IMR-90 (cell line): ENCODE measurements around the gene RABGAP1. TPM values are rescaled to one million over a fixed set of nuclear protein-coding genes. Genes with fewer than 3 reads are reported as not detected.

ENCODE experiments used
- ATAC-seq: fragments of 200-7000 bp; cut with Tn5 transposase; 2 replicates; pipeline ENCODE4 v1.9.1; 2020; ENCODE audit warnings: low read depth, mild to moderate bottlenecking, moderate library complexity
- BruUV-seq: library from RNA; stranded (reverse); fragments of 400-500 nt; replicated peaks from 2 replicates; lab custom pipeline; 2021; lab: Mats Ljungman, UMichigan
- CTCF ChIA-PET: fragments of 300-600 bp; formaldehyde crosslinking; extraction: SDS; loops from one replicate; lab custom pipeline; 2021; ENCODE audit warnings: antibody characterized with exemption; lab: Yijun Ruan, JAX
- POLR2A ChIA-PET: fragments of 300-600 bp; sonication (Branson Sonifier 250); formaldehyde crosslinking; loops from one replicate; lab custom pipeline; 2022; ENCODE audit warnings: antibody characterized with exemption; ENCODE audit not compliant: unreplicated experiment; lab: Charles Lee
- DNase-seq: peaks from one replicate; pipeline ENCODE4 v3.0.0; 2013
- H2AFZ ChIP-seq: replicated peaks from 2 replicates; pipeline ENCODE3; 2013; ENCODE audit warnings: low read length, mild to moderate bottlenecking; ENCODE audit not compliant: poor library complexity
- H2AK5ac ChIP-seq: 2 replicates; pipeline ENCODE4 v1.6.1; 2013; ENCODE audit warnings: low read depth, low read length, inconsistent platforms
- H2AK9ac ChIP-seq: replicated peaks from 2 replicates; pipeline ENCODE3; 2013; ENCODE audit warnings: mild to moderate bottlenecking, low read depth, low read length, moderate library complexity; ENCODE audit not compliant: poor library complexity
- H2BK120ac ChIP-seq: 2 replicates; pipeline ENCODE4 v1.6.1; 2013; ENCODE audit warnings: low read depth, low read length, inconsistent platforms
- H2BK15ac ChIP-seq: 3 replicates; pipeline ENCODE4 v1.6.1; 2013; ENCODE audit warnings: low read depth, low read length, inconsistent platforms
- H2BK20ac ChIP-seq: 2 replicates; pipeline ENCODE4 v1.6.1; 2013; ENCODE audit warnings: low read depth, mild to moderate bottlenecking, inconsistent platforms, low read length, moderate library complexity
- H2BK5ac ChIP-seq: 2 replicates; pipeline ENCODE4 v1.6.1; 2013; ENCODE audit warnings: mild to moderate bottlenecking, low read depth, low read length, inconsistent platforms; ENCODE audit not compliant: poor library complexity, severe bottlenecking
- H3K14ac ChIP-seq: replicated peaks from 2 replicates; pipeline ENCODE4 v1.6.1; 2013; ENCODE audit warnings: low read depth, low read length, inconsistent platforms
- H3K18ac ChIP-seq: 2 replicates; pipeline ENCODE4 v1.6.1; 2013; ENCODE audit warnings: low read depth, low read length, control low read depth
- H3K23ac ChIP-seq: 2 replicates; pipeline ENCODE4 v1.6.1; 2013; ENCODE audit warnings: low read depth, low read length, inconsistent platforms
- H3K27ac ChIP-seq: 2 replicates; pipeline ENCODE4 v1.5.1; 2013; ENCODE audit warnings: mild to moderate bottlenecking, control low read depth, low read length; ENCODE audit not compliant: insufficient read depth
- H3K27me3 ChIP-seq: 2 replicates; pipeline ENCODE4 v1.6.1; 2013; ENCODE audit warnings: low read length; ENCODE audit not compliant: control insufficient read depth, insufficient read depth
- H3K36me3 ChIP-seq: 2 replicates; pipeline ENCODE4 v1.6.1; 2013; ENCODE audit warnings: low read length, mixed read lengths; ENCODE audit not compliant: control insufficient read depth, insufficient read depth
- H3K4ac ChIP-seq: 2 replicates; pipeline ENCODE4 v1.6.1; 2013; ENCODE audit warnings: low read depth, low read length, inconsistent platforms
- H3K4me1 ChIP-seq: 2 replicates; pipeline ENCODE4 v1.6.1; 2013; ENCODE audit warnings: low read length, mixed read lengths; ENCODE audit not compliant: control insufficient read depth, insufficient read depth
- H3K4me2 ChIP-seq: 2 replicates; pipeline ENCODE4 v1.6.1; 2013; ENCODE audit warnings: low read depth, mild to moderate bottlenecking, control low read depth, low read length, moderate library complexity
- H3K4me3 ChIP-seq: 2 replicates; pipeline ENCODE4 v1.5.1; 2013; ENCODE audit warnings: low read depth, mild to moderate bottlenecking, control low read depth, low read length, moderate library complexity; ENCODE audit not compliant: insufficient read depth
- H3K56ac ChIP-seq: 2 replicates; pipeline ENCODE4 v1.6.1; 2013; ENCODE audit warnings: low read length, inconsistent platforms; ENCODE audit not compliant: insufficient read depth; ENCODE audit errors: extremely low read depth
- H3K79me1 ChIP-seq, 2 experiments: 2 replicates each; pipeline ENCODE4 v1.6.1; 2013; ENCODE audit warnings: low read length in 2 of 2, inconsistent platforms in 1 of 2, low read depth in 1 of 2
- H3K9ac ChIP-seq: 2 replicates; pipeline ENCODE4 v1.6.1; 2013; ENCODE audit warnings: low read depth, low read length, control low read depth
- H3K9me1 ChIP-seq: 2 replicates; pipeline ENCODE4 v1.6.1; 2013; ENCODE audit warnings: low read length, inconsistent platforms; ENCODE audit not compliant: insufficient read depth
- H3K9me3 ChIP-seq: 2 replicates; pipeline ENCODE4 v1.6.1; 2013; ENCODE audit warnings: low read length; ENCODE audit not compliant: control insufficient read depth, insufficient read depth
- H4K20me1 ChIP-seq: 2 replicates; pipeline ENCODE4 v1.6.1; 2013; ENCODE audit warnings: low read length, inconsistent platforms; ENCODE audit not compliant: insufficient read depth
- H4K5ac ChIP-seq: 2 replicates; pipeline ENCODE4 v1.6.1; 2013; ENCODE audit warnings: mild to moderate bottlenecking, low read depth, low read length, control low read depth
- H4K8ac ChIP-seq, 2 experiments: 2 replicates each; pipeline ENCODE4 v1.6.1; 2013; ENCODE audit warnings: low read depth in 2 of 2, low read length in 2 of 2, control low read depth in 1 of 2, inconsistent platforms in 1 of 2
- H4K91ac ChIP-seq: 2 replicates; pipeline ENCODE4 v1.6.1; 2013; ENCODE audit warnings: low read depth, low read length, inconsistent platforms; ENCODE audit not compliant: insufficient read depth
- BHLHE40 ChIP-seq: fragments of 150-350 bp; IDR thresholded peaks from 2 replicates; pipeline ENCODE4 v1.6.1; 2016; ENCODE audit warnings: mild to moderate bottlenecking, low read depth, low read length
- CEBPB ChIP-seq: IDR thresholded peaks from 2 replicates; pipeline ENCODE4 v1.6.1; 2012; ENCODE audit warnings: low read depth, low read length, improper control_type of control experiment
- CHD1 ChIP-seq: IDR thresholded peaks from 2 replicates; pipeline ENCODE4 v1.6.1; 2012; ENCODE audit warnings: low read depth, low read length, improper control_type of control experiment
- FOS ChIP-seq: fragments of 150-350 bp; IDR thresholded peaks from 2 replicates; pipeline ENCODE4 v1.6.1; 2016; ENCODE audit warnings: low read depth, low read length
- MAFK ChIP-seq: IDR thresholded peaks from 2 replicates; pipeline ENCODE4 v1.6.1; 2012; ENCODE audit warnings: low read depth, low read length, improper control_type of control experiment
- MAZ ChIP-seq: IDR thresholded peaks from 2 replicates; pipeline ENCODE4 v1.6.1; 2012; ENCODE audit warnings: low read depth, mild to moderate bottlenecking, low read length, improper control_type of control experiment, moderate library complexity, borderline replicate concordance
- MXI1 ChIP-seq: IDR thresholded peaks from 2 replicates; pipeline ENCODE4 v1.6.1; 2012; ENCODE audit warnings: low read depth, mild to moderate bottlenecking, low read length, moderate library complexity, borderline replicate concordance
- NFE2L2 ChIP-seq: fragments of 150-350 bp; IDR thresholded peaks from 2 replicates; pipeline ENCODE4 v1.6.1; 2016; ENCODE audit warnings: low read depth, mild to moderate bottlenecking, low read length
- POLR2A ChIP-seq: IDR thresholded peaks from 2 replicates; pipeline ENCODE4 v1.6.1; 2012; ENCODE audit warnings: mild to moderate bottlenecking, low read depth, low read length
- RAD21 ChIP-seq: IDR thresholded peaks from 2 replicates; pipeline ENCODE4 v1.6.1; 2012; ENCODE audit warnings: low read length, improper control_type of control experiment
- RCOR1 ChIP-seq: IDR thresholded peaks from 2 replicates; pipeline ENCODE4 v1.6.1; 2012; ENCODE audit warnings: mild to moderate bottlenecking, low read length, improper control_type of control experiment; ENCODE audit not compliant: insufficient replicate concordance
- RFX5 ChIP-seq: IDR thresholded peaks from 2 replicates; pipeline ENCODE4 v1.8.0; 2012; ENCODE audit warnings: low read depth, mild to moderate bottlenecking, low read length, moderate library complexity
- SMC3 ChIP-seq: fragments of 150-350 bp; IDR thresholded peaks from 2 replicates; pipeline ENCODE4 v1.6.1; 2016; ENCODE audit warnings: low read depth, mild to moderate bottlenecking, antibody characterized with exemption, low read length, moderate library complexity
- WGBS, 2 experiments: methylation state at CpG; one replicate each; pipeline versions ENCODE4 v1.1.5 to v1.1.7; 2013; ENCODE audit warnings: missing lambda C conversion rate in 2 of 2; ENCODE audit not compliant: insufficient read length in 1 of 2; ENCODE audit errors: extremely low coverage in 2 of 2; 5-methylcytosine and 5-hydroxymethylcytosine counted together
- dilution Hi-C: fragments of 300-500 bp; cut with HindIII; formaldehyde crosslinking; loops from one replicate; pipeline ENCODE4 v1.14.3; 2018; ENCODE audit warnings: low sequenced_read_pairs; ENCODE audit not compliant: unreplicated experiment
- in situ Hi-C: fragments of 300-500 bp; cut with MboI; formaldehyde crosslinking; loops from 3 replicates; pipeline ENCODE4 v1.14.3; 2019; ENCODE audit warnings: low sequenced_read_pairs, inconsistent platforms, mixed read lengths
- intact Hi-C: fragments of 100-400 bp; cut with micrococcal nuclease; formaldehyde crosslinking; loops from 2 replicates; pipeline ENCODE4 v1.10.0; 2022
- polyA plus RNA-seq, 3 experiments: library from polyadenylated mRNA; depleted of rRNA; stranded (reverse); fragments of >200 nt; gene quantifications; 2 replicates each; pipeline ENCODE4 v1.2.3, GENCODE V29; 2012; ENCODE audit warnings: low replicate concordance in 1 of 3
- total RNA-seq: library from RNA; depleted of rRNA; stranded (reverse); fragments of >200 nt; gene quantifications from 2 replicates; pipeline ENCODE4 v1.2.3, GENCODE V29; 2012
- TF ChIP-seq, protein P1 (sequence below): fragments of 150-350 bp; IDR thresholded peaks from 2 replicates; pipeline ENCODE4 v1.6.1; 2016; ENCODE audit warnings: low read depth, mild to moderate bottlenecking, low read length, moderate library complexity, borderline replicate concordance
- TF ChIP-seq, protein P2 (sequence below): conservative IDR thresholded peaks from 2 replicates; pipeline ENCODE4 v1.5.1; 2012; ENCODE audit warnings: mild to moderate bottlenecking, low read depth, low read length, improper control_type of control experiment
- TF ChIP-seq, protein P3 (sequence below): fragments of 150-350 bp; IDR thresholded peaks from 2 replicates; pipeline ENCODE4 v1.6.1; 2017; ENCODE audit warnings: mild to moderate bottlenecking, antibody characterized with exemption, low read length, low read depth

The RABGAP1 gene
- total and polyA plus RNA-seq, 2 of the 4 experiments (the other 2 are of a cell fraction), result 20.0 to 53.9 TPM

DNA sequence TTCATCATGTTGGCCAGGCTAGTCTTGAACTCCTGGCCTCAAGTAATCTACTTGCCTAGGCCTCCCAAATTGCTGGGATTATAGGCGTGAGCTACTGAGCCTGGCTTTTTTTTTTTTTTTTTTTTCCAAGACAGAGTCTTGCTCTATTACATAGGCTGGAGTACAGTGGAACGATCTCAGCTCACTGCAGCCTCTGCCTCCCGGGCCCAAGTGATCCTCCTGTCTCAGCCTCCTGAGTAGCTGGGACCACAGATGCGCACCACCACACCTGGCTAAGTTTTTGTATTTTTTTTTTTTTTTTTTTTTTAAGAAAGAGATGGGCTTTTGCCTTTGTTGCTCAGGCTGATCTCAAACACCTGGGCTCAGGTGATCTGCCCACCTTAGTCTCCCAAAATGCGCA lies 66.4 kb downstream of the RABGAP1 start:
- no peak for DNase-seq
- TF ChIP-seq NFE2L2 (no peak), RAD21 (no peak), CHD1 (no peak), SMC3 (no peak), CEBPB (no peak), MXI1 (no peak), BHLHE40 (no peak), MAZ (no peak), POLR2A (no peak), RFX5 (no peak), RCOR1 (no peak), FOS (no peak), MAFK (no peak)
- TF ChIP-seq, protein P1, sequence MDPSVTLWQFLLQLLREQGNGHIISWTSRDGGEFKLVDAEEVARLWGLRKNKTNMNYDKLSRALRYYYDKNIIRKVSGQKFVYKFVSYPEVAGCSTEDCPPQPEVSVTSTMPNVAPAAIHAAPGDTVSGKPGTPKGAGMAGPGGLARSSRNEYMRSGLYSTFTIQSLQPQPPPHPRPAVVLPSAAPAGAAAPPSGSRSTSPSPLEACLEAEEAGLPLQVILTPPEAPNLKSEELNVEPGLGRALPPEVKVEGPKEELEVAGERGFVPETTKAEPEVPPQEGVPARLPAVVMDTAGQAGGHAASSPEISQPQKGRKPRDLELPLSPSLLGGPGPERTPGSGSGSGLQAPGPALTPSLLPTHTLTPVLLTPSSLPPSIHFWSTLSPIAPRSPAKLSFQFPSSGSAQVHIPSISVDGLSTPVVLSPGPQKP, result no peak
- TF ChIP-seq, protein P2, sequence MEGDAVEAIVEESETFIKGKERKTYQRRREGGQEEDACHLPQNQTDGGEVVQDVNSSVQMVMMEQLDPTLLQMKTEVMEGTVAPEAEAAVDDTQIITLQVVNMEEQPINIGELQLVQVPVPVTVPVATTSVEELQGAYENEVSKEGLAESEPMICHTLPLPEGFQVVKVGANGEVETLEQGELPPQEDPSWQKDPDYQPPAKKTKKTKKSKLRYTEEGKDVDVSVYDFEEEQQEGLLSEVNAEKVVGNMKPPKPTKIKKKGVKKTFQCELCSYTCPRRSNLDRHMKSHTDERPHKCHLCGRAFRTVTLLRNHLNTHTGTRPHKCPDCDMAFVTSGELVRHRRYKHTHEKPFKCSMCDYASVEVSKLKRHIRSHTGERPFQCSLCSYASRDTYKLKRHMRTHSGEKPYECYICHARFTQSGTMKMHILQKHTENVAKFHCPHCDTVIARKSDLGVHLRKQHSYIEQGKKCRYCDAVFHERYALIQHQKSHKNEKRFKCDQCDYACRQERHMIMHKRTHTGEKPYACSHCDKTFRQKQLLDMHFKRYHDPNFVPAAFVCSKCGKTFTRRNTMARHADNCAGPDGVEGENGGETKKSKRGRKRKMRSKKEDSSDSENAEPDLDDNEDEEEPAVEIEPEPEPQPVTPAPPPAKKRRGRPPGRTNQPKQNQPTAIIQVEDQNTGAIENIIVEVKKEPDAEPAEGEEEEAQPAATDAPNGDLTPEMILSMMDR, result no peak
- TF ChIP-seq, protein P3, sequence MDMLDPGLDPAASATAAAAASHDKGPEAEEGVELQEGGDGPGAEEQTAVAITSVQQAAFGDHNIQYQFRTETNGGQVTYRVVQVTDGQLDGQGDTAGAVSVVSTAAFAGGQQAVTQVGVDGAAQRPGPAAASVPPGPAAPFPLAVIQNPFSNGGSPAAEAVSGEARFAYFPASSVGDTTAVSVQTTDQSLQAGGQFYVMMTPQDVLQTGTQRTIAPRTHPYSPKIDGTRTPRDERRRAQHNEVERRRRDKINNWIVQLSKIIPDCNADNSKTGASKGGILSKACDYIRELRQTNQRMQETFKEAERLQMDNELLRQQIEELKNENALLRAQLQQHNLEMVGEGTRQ, result no peak
- Histone ChIP-seq H2AK9ac (no peak overlapping the region), H3K27ac (no peak overlapping the region), H3K36me3 (peaks cover 8% of the 10 kb centered on the region), H2AK5ac (peak overlapping the region; percentile 33; the same call in 1 of the 2 replicates), H3K4me1 (peaks cover 7% of the 10 kb centered on the region), H4K20me1 (no peaks in the 10 kb centered on the region), H3K56ac (no peak overlapping the region), H3K4me3 (no peak overlapping the region), H3K14ac (no peak overlapping the region), H3K4ac (no peak overlapping the region), H3K4me2 (no peak overlapping the region), H3K9ac (no peak overlapping the region), H2BK20ac (no peak overlapping the region), H3K79me1 (peaks cover 5 to 7% of the 10 kb centered on the region in 2 experiments; a peak in 3 of 4 replicates), H2AFZ (no peak overlapping the region), H3K27me3 (no peaks in the 10 kb centered on the region), H3K9me3 (no peaks in the 10 kb centered on the region), H3K18ac (no peak overlapping the region), H2BK120ac (no peak overlapping the region), H3K9me1 (no peaks in the 10 kb centered on the region), H4K8ac (no peak overlapping the region), H3K23ac (no peak overlapping the region), H4K91ac (no peak overlapping the region), H4K5ac (no peak overlapping the region), H2BK15ac (no peak overlapping the region; the same call in 2 of the 3 replicates), H2BK5ac (no peak overlapping the region)
- in situ Hi-C loops (no loop called here), dilution Hi-C loops (no loop called here), intact Hi-C loops (loop anchor here (10.0 kb wide), 1 partner anchor 348 kb away; the partner anchor contains the start of gene CRB2)
- no peak for ATAC-seq
- no CpG with 5 or more reads among the region's 5 CpGs for WGBS, 2 experiments
- no TSS peak for BruUV-seq
- CTCF ChIA-PET, result interaction anchor here (0.6 to 0.7 kb wide), 2 partner anchors 12 to 64 kb away, joined by 3 to 6 read pairs; no protein-coding TSS in a partner anchor
- POLR2A ChIA-PET, result no interaction called here
